HuH-7 (cell line): ENCODE measurements around the gene PEAR1.

Experiments
- DNase-seq: peaks from one replicate; pipeline ENCODE4 v3.0.0; 2011; ENCODE audit warnings: low spot score

Gene PEAR1

DNA sequence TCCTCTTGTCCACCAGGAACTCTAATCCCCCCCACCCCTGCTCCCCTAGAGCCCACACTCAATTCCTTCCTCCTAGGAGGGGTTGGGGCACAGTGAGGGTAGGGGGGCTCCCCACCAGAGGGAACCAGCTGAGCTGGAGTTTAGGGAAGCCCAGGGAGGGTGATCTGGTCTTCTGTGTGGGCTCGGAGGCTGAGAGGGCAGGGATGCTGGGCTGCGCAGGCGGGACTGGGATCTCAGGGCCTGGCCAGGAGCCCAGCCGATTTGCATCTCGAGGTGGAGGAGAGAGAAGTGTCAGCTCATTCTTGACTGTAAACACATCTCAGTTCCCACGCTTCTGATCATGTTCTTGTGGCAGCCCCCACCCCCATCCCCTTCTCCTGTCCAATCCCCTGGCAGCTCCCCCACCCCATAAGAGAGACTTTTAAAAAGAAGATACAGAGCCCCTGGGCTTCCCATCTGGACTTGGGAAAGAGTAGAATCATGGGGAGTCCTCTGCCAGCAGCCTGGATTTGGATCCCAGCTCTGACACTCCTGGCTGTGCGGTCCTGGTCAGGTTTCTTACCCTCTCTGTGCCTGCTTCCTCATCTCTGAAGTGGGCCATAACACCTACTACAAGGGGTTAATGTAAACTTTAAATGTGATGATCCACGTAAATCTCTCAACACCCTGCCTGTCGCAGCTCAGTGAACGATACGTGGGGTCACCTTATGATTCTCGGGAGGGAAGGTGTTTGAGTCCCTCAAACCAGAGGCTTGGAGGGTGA is 6.6 kb downstream of the PEAR1 start:
- DNase-seq = no peak

DNA sequence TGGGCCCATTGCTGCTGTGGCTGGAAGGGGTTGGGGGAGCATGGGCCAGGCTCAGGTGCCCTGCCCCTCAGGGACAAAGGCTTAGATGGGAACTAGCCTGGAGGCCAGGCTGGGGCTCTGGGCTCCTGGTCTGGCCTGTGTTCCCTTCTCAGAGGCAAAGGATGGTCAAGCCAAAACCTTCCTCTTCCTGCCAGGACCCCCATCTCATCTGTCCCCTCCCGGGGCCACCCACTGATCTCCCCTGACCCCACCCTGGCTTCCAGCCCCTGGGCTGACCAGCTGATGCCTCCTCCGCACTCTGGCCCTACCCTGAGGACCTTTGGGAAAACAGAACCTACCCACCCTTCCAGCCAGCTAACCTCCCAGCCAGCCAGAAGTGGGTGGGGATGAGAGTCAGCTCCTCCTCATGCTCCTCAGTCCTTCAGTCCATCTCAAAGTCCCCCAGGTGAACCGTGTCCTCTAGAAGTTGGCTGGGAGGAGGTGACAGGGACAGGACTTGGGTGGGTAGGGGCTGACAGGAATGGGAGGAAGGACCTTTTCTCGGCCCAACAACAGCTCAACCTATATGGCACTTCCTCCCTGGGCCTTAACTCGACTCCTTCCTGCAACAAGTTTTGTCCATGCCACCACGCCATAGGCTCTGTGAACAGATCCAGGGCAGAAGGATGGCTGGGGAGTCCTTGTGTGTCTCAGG is 7.5 kb downstream of the PEAR1 start:
- DNase-seq = no peak

DNA sequence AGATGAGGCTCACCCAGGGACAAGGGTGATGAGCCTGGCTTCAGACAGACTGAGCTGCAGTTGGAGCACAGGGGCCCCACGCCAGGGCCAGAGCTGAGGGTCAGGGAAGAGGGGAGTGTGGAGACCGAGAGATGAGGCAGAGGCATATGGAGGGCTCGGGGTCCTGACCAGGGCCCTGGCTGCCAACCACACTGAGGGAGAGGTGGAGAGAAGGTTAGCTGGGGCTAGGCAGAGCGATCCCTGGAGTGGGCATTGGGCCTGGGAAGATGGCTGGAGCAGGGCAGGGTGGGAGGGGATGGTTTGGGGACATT is 8.0 kb downstream of the PEAR1 start:
- no peak for DNase-seq

DNA sequence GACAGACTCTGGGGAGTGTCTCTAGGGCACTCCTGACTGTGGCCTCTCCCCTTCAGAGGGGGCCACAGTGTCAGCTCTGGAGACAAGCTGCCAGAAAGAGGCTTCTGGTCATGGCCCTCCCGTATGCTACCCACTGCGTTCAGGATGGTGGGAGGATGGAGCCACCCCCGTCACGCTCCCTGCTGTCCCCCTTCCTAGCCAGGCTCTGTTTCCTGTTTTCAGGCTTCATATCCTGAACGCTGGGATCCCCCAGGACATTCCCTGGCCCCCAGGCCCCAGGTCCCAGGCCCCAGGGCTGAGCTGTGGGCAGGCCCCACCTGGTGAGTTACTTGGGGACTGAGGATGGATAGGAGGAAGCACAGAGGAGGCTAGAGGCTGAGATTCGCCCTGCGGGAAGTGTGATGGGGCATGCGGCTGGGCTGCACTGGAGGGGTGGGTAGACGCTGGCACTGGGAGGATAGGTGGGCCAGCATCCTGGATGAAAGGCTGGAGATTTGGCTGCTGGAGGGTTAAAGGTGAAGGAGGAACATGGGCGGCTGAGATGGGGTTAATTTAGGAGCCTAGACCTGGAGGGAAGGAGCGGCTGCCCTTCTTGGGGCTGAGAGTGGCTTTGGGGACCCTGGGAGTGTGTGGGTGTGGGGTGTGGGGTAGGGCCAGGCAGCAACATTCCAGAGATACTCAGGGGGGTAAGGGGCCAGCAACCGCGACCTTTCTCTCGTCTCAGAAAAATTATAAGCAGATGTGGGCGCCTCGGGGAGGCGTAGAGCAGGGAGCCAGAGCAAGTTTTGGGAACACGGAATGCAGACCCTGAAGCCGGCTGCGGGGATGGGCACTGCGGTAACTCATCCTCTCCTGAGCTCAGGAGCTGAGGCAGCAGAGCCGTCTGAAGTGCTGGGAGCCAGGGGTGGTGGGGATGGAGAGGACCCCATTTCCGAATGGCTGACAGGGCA is 8.7 kb downstream of the PEAR1 start:
- DNase-seq = no peak

DNA sequence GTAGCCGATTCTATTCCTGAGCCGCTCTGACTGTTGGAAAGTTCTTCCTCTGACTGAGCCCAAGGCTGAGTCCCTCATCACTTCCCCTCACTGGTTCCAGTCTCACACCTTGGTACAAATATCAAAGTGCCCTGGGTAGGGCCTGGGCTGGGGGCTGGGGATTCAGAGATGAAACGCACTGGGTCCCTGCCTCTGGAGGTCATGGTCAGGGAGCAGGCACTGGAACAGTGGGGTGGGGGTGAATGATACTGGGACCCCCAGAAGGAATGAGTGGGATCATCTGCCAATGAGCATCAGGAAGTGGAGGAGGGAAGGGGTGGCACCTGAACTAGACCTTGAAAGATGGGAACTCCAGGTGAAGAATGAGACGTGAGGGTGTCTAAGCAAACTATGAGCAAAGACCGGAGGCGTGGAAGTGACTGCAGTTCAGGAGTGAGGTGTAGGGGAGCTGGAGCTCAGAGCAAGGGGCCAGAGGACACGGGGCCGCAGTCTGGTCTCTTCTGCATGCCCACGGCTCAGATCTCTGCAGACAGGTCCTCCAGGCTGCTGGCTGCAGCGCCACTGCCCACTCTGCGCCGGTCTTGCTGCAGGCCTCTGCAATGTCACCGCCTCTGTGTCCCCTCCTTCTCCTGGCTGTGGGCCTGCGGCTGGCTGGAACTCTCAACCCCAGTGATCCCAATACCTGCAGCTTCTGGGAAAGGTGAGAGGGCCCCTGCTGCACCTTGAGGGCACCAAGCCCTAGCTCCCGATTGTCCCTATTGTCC is 10.0 kb downstream of the PEAR1 start:
- no peak for DNase-seq

DNA sequence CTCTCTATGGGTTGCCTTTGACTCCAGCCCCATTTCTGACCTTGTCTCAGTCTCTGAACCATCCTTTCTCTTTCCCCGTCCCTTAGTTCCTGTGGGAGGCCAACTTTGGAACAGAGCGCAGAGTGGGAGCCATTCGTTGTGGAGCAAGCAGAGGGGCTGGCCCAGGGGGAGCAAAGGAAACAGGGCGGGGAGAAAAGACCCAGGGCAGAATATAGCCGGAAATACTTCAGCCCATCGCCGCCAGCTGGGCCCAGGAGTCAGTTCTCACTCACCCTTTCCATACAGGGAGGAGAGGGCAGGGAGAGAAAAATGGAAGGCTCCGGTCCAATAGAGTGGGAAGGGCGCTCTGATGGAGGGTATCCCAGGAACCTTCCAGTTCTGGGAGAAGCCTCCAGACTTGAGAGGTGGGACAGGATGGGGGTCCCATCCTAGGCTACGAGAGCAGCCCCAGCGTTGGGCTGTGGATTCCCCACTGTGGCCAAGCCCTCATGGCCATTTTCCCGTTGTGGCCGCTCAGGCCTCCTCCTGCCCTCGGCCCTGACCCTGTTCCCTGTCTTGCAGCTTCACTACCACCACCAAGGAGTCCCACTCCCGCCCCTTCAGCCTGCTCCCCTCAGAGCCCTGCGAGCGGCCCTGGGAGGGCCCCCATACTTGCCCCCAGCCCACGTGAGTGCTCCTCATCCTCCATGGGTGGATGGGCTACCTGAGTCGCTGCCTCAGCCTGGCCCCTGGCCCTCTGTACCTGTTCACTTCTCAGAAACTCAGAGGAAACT is 10.9 kb downstream of the PEAR1 start:
- no peak for DNase-seq

DNA sequence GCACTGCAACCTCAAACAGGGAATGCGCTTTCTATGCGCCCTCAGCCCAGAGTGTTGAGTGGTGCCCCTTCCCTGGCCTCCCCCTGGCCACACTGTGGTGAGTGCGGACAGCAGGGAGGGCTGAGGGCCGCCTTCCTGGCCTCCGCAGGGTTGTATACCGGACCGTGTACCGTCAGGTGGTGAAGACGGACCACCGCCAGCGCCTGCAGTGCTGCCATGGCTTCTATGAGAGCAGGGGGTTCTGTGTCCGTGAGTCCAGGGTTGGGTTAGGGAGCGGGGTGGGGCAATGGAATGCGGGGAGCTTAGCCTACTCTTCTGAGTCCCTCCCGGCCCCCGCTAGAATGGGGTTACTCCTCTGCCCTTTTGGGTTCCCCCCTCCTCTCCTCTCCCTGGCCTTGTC is 11.7 kb downstream of the PEAR1 start:
- DNase-seq = no peak

DNA sequence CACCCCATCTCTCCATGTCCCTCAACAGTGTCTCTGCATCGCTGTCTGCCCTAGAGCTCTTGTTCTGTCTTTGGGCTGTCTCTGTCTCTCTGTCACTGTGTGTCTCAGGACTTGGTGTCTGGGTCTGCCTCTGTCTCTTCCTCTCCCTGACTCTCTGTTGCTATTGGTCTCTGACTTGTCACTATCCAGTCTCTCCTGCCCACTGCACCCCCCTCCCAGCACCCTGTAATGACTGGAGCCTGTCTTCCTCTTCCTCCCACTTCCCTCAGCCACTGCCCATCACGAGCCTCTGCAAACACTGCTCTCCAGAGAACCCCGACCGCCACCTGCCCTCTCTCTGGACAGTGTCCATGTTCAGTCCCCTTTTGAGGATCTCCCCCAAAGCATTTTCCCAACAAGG is 12.1 kb downstream of the PEAR1 start:
- no peak for DNase-seq

DNA sequence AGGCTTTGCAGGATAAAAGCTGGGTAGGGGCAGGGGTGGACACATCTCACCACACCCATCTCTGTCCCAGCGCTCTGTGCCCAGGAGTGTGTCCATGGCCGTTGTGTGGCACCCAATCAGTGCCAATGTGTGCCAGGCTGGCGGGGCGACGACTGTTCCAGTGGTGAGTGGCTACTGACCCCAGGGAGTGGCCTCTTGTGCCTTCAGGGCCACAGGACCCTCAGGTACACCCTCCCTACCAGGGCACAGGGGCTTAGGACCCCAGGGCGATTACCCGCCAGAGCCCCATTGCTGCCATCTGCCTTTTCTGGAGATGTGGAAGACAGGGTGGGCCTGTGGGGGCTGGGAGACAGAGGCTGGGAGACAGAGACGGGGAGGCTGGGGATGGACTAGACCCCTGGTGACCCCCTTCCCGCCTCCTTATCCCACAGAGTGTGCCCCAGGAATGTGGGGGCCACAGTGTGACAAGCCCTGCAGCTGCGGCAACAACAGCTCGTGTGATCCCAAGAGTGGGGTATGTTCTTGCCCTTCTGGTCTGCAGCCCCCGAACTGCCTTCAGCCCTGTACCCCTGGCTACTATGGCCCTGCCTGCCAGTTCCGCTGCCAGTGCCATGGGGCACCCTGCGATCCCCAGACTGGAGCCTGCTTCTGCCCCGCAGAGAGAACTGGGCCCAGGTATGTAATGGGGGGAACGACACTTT is 12.8 kb downstream of the PEAR1 start:
- DNase-seq = no peak

DNA sequence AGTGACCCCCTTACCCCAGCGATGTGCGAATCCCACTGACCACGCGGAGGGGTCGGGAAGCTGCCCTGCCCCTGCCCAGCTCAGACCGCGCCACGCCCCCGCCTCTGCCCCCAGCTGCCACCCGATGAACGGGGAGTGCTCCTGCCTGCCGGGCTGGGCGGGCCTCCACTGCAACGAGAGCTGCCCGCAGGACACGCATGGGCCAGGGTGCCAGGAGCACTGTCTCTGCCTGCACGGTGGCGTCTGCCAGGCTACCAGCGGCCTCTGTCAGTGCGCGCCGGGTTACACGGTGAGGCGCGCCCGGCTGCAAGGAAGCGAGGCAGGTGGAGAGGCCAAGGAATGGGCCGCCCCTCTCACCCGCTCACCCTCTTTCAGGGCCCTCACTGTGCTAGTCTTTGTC is 15.0 kb downstream of the PEAR1 start:
- DNase-seq = no peak

DNA sequence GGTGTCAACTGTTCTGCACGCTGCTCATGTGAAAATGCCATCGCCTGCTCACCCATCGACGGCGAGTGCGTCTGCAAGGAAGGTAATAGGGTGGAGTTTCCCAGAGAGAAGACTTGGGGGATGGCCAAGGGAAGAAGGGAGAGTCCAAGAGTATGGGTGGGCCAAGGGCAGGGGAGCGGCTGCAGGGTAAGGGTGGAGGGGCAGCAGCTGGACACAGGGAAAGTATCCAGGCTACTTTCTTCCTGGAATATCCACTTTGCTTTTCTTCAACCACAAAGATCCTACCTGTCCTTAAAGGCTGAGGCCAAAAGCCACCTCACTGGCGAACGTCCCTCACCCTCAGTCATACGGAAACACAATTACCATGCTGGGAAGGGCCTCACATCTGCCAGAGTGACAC is 15.4 kb downstream of the PEAR1 start:
- DNase-seq = no peak

DNA sequence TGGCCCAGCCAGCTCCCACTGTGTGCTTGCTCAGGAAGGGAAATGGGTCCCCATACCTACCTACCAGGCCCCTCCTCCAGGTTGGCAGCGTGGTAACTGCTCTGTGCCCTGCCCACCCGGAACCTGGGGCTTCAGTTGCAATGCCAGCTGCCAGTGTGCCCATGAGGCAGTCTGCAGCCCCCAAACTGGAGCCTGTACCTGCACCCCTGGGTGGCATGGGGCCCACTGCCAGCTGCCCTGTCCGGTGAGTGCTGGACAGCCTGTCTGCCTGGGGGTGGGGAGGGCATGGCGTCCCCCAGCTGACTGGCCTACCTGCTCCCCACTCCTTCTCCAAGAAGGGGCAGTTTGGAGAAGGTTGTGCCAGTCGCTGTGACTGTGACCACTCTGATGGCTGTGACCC is 16.2 kb downstream of the PEAR1 start:
- no peak for DNase-seq

DNA sequence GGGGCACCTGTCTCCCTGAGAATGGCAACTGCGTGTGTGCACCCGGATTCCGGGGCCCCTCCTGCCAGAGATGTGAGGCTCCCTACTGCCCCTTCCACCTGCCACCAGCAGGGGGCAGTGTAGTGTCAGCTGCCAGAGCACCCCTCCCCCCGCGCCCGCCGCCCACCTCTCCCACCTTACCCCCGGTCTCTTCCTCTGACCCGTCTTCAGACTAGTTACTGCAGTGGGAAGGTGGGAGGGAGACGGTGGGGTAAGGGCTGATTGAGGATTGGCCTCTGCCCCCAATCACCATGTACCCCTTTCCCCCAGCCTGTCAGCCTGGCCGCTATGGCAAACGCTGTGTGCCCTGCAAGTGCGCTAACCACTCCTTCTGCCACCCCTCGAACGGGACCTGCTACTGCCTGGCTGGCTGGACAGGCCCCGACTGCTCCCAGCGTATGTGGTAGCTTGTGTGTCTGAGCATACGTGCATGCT is 16.8 kb downstream of the PEAR1 start:
- peak; percentile 85 for DNase-seq

DNA sequence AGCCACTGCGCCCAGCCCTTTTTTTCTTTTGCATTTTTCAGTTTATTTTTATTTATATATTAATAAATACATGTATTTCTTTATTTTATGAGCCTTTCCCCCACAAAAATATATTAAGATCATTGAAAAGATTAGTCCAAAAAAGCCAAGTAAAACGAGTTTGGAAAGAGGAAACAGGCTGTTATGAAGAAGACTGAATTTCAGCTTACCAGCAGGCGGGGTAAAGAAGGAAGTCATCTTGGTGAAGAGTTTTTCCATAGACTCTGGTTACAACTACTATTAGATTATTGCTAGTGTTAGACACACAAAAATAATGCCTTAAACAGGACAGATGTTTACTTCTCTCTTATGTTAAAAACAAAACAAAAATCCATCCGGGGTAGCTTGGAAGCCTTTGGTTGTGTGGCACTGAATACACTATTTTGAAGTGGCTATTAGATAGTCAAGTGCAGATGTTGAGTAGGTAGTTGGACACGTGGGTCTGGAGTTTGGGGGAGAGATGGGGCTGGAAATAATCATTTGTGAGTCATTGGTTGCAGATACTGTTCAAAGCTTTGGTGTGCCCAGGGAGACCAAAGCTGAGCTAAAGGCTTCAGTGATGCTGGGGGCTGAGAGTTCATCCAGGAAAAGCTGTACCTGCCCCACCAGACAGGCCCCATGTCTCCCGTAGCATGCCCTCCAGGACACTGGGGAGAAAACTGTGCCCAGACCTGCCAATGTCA is 18.2 kb downstream of the PEAR1 start:
- DNase-seq = no peak

DNA sequence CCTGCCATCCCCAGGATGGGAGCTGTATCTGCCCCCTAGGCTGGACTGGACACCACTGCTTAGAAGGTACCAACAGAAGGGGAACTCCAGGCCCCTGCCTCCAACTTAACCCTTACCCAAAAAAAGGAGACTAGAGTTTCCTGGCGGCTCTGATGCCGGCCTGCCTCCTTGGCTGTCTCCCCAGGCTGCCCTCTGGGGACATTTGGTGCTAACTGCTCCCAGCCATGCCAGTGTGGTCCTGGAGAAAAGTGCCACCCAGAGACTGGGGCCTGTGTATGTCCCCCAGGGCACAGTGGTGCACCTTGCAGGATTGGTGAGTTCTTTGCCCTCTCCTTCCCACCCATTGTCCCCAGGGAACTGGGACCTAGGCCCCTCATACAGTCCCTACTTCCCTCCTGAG is 18.8 kb downstream of the PEAR1 start:
- DNase-seq = no peak

DNA sequence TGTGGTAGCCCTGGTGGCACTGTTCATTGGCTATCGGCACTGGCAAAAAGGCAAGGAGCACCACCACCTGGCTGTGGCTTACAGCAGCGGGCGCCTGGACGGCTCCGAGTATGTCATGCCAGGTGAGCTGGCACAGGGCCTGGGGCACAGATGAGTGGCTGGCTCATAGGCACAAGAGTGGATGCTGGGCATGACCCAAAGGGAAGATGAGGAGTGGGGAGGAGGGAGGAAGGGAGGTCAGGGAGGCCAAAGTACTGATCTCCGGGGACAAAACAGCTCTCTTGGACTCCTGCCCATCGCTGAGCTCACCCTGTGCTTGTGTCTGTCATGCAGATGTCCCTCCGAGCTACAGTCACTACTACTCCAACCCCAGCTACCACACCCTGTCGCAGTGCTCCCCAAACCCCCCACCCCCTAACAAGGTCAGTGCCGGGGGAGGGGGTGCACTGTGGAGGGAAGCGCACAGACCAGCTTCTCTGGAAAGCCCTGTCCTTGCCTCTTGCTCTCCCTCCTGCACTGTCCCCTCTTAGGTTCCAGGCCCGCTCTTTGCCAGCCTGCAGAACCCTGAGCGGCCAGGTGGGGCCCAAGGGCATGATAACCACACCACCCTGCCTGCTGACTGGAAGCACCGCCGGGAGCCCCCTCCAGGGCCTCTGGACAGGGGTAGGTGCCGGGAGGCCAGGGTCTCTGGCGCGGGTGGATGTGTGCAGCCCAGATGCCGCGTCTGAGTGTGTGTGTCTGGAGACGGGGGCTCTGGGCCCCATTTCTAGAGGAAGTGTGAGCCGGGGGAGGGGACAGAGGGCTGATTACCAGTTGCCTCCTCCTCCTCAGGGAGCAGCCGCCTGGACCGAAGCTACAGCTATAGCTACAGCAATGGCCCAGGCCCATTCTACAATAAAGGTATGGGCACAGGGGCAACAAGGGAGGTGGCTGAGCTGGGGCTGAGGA is 19.6 kb downstream of the PEAR1 start:
- DNase-seq = no peak

DNA sequence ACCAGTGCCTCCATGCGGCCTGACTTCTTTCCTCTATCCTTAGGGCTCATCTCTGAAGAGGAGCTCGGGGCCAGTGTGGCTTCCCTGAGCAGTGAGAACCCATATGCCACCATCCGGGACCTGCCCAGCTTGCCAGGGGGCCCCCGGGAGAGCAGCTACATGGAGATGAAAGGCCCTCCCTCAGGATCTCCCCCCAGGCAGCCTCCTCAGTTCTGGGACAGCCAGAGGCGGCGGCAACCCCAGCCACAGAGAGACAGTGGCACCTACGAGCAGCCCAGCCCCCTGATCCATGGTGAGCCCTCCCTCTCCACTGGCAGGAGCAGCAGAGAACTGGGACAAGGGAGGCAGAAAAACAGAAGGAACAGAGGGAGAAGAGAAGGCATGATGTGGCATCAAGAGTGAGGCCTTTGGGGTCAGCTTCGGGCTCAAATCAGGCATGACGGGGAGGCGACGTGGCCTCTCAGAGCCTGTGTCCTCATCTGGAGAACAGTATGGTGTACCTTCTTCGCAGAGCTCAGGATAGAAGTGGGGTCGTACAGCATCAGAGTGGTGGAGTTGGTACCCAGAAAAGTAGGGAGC is 20.4 kb downstream of the PEAR1 start:
- no peak for DNase-seq

DNA sequence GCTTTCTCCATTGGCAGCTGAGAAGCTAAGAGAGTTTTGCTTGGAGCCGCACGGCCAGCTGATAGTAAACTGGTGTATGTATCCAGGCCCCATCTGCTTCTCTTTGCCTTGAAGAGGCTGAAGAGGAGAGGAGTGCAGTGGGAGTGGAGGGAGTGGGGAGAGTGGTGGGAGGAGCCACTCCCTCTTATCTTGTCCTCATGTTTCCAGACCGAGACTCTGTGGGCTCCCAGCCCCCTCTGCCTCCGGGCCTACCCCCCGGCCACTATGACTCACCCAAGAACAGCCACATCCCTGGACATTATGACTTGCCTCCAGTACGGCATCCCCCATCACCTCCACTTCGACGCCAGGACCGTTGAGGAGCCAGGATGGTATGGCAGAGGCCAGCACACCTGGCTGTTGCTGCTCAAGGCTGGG is 20.9 kb downstream of the PEAR1 start:
- no peak for DNase-seq
